Astrocyte (in vitro differentiated cells and primary cell): Measurements from ENCODE around the gene TLR2.

ENCODE experiments used
- CTCF ChIP-seq: IDR thresholded peaks from 2 replicates; pipeline ENCODE4 v1.5.1; 2011; ENCODE audit warnings: low read depth, mild to moderate bottlenecking, inconsistent platforms, low read length, moderate library complexity; ENCODE audit not compliant: insufficient read depth
- EZH2 ChIP-seq: IDR thresholded peaks from 2 replicates; pipeline ENCODE4 v1.6.1; 2012; ENCODE audit warnings: mild to moderate bottlenecking, low read length, inconsistent platforms; ENCODE audit not compliant: insufficient read depth

- TF ChIP-seq CTCF (no peak), EZH2 (no peak)
These were observed 37.8 kb upstream of the TLR2 start for GRCh38 chr4:153646261-153646660.
